DOHH2 (cell line): ENCODE measurements around the gene DISC1.
"Not testable (repeated sequence)": the region's sequence is repeated elsewhere in the genome, so short reads cannot be mapped to it uniquely, and the experiment has no call there.

ENCODE experiments used
- H3F3A ChIP-seq: fragments of 200-600 bp; sonication (generic), shearing (Covaris generic); 2 replicates; pipeline ENCODE4 v1.6.0; 2016; ENCODE audit warnings: antibody characterized with exemption, mild to moderate bottlenecking; ENCODE audit not compliant: control insufficient read depth, insufficient read depth
- H3K27ac ChIP-seq: fragments of 200-600 bp; sonication (generic); 2 replicates; pipeline ENCODE4 v1.5.1; 2014; ENCODE audit warnings: low read depth, mild to moderate bottlenecking, low read length, moderate library complexity
- H3K27me3 ChIP-seq: fragments of 200-600 bp; sonication (generic); 2 replicates; pipeline ENCODE4 v1.6.1; 2014; ENCODE audit warnings: mild to moderate bottlenecking, low read length, mixed read lengths; ENCODE audit not compliant: control insufficient read depth
- H3K36me3 ChIP-seq: fragments of 200-600 bp; sonication (generic); 2 replicates; pipeline ENCODE4 v1.6.1; 2014; ENCODE audit warnings: mild to moderate bottlenecking, low read length, moderate library complexity, mixed read lengths; ENCODE audit not compliant: control insufficient read depth
- H3K4me1 ChIP-seq: fragments of 200-600 bp; sonication (generic); 2 replicates; pipeline ENCODE4 v1.6.1; 2014; ENCODE audit warnings: mild to moderate bottlenecking, low read length, mixed read lengths; ENCODE audit not compliant: control insufficient read depth
- H3K4me2 ChIP-seq: fragments of 200-600 bp; sonication (generic); 2 replicates; pipeline ENCODE4 v1.6.0; 2014; ENCODE audit warnings: mild to moderate bottlenecking, low read length, moderate library complexity
- H3K4me3 ChIP-seq: fragments of 200-600 bp; sonication (generic); 2 replicates; pipeline ENCODE4 v1.5.1; 2014; ENCODE audit warnings: mild to moderate bottlenecking, low read length, mixed read lengths
- H3K79me2 ChIP-seq: fragments of 200-600 bp; sonication (generic); 2 replicates; pipeline ENCODE4 v1.6.1; 2014; ENCODE audit warnings: mild to moderate bottlenecking, low read length, mixed read lengths; ENCODE audit not compliant: control insufficient read depth
- H3K9me2 ChIP-seq: fragments of 200-600 bp; sonication (generic); replicated peaks from 2 replicates; pipeline ENCODE4 v1.6.1; 2014; ENCODE audit warnings: mild to moderate bottlenecking, low read length, mixed read lengths; ENCODE audit not compliant: control insufficient read depth
- H3K9me3 ChIP-seq: fragments of 200-600 bp; sonication (generic); 2 replicates; pipeline ENCODE4 v1.6.1; 2014; ENCODE audit warnings: antibody characterized with exemption, low read length, mixed read lengths; ENCODE audit not compliant: control insufficient read depth, insufficient read depth
- H4K20me1 ChIP-seq: fragments of 200-600 bp; sonication (generic); 2 replicates; pipeline ENCODE4 v1.6.0; 2014; ENCODE audit warnings: low read depth, mild to moderate bottlenecking, antibody characterized with exemption, low read length, moderate library complexity; ENCODE audit not compliant: control insufficient read depth, insufficient read depth
- EZH2phosphoT487 ChIP-seq: fragments of 200-600 bp; sonication (generic); IDR thresholded peaks from 2 replicates; pipeline ENCODE4 v1.6.1; 2017; ENCODE audit warnings: borderline replicate concordance, mild to moderate bottlenecking, antibody characterized with exemption, low read length, moderate library complexity, mixed read lengths
- TF ChIP-seq, protein P1 (sequence below): fragments of 200-600 bp; sonication (generic); IDR thresholded peaks from one replicate; pipeline ENCODE4 v1.5.1; 2014; ENCODE audit warnings: antibody characterized with exemption, mild to moderate bottlenecking, low read depth, low read length; ENCODE audit not compliant: poor library complexity, severe bottlenecking

The DISC1 gene

DNA sequence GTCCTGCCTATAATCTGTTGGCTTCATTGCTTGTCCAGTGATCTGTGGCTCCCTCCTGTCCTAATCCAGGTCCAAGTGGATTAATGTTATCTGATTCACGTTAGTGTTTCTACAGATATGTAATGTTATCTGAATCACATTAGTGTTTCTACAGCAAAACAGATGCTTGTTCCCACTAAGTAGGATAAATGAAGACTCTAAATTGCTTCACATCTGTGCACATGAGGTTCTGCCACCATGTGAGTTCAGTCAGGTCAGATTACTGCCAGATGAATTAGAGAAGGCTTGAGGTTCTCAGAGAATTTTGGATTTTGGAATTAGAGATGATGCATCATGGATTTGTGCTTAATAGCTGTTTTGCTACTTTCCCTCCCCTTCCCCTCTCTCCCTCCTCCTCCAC, 13.2 kb downstream of the DISC1 start:
- Histone ChIP-seq H4K20me1 (no peaks in the 10 kb centered on the region), H3K9me3 (no peaks in the 10 kb centered on the region), H3K4me3 (no peak overlapping the region), H3K79me2 (no peaks in the 10 kb centered on the region), H3K9me2 (no peaks in the 10 kb centered on the region), H3K27me3 (peaks cover 4% of the 10 kb centered on the region; the same call in 1 of the 2 replicates), H3K27ac (no peak overlapping the region), H3K36me3 (no peaks in the 10 kb centered on the region), H3K4me1 (no peaks in the 10 kb centered on the region), H3F3A (no peaks in the 10 kb centered on the region), H3K4me2 (no peak overlapping the region)
- TF ChIP-seq EZH2phosphoT487, result no peak
- TF ChIP-seq, protein P1, sequence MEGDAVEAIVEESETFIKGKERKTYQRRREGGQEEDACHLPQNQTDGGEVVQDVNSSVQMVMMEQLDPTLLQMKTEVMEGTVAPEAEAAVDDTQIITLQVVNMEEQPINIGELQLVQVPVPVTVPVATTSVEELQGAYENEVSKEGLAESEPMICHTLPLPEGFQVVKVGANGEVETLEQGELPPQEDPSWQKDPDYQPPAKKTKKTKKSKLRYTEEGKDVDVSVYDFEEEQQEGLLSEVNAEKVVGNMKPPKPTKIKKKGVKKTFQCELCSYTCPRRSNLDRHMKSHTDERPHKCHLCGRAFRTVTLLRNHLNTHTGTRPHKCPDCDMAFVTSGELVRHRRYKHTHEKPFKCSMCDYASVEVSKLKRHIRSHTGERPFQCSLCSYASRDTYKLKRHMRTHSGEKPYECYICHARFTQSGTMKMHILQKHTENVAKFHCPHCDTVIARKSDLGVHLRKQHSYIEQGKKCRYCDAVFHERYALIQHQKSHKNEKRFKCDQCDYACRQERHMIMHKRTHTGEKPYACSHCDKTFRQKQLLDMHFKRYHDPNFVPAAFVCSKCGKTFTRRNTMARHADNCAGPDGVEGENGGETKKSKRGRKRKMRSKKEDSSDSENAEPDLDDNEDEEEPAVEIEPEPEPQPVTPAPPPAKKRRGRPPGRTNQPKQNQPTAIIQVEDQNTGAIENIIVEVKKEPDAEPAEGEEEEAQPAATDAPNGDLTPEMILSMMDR, result no peak

GRCh38 chr1:231641444-231641843, 14.9 kb downstream of the DISC1 start:
- H3K9me3 ChIP-seq, H3K27me3 ChIP-seq, H3K36me3 ChIP-seq, H4K20me1 ChIP-seq, H3K27ac ChIP-seq, H3K79me2 ChIP-seq, H3K9me2 ChIP-seq, H3F3A ChIP-seq, H3K4me1 ChIP-seq, H3K4me3 ChIP-seq, H3K4me2 ChIP-seq: not testable (repeated sequence)

DNA sequence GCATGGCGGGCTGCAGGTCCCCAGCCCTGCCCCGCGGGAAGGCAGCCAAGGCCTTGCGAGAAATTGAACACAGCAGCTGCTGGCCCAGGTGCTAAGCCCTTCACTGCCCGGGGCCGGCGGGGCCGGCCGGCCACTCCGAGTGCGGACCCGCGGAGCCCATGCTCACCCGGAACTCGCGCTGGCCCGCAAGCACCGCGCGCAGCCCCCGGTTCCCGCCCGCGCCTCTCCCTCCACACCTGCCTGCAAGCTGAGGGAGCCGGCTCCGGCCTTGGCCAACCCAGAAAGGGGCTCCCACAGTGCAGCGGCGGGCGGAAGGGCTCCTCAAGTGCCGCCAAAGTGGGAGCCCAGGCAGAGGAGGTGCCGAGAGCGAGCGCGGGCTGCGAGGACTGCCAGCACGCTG, 15.5 kb downstream of the DISC1 start:
- H3K9me2 ChIP-seq, H3F3A ChIP-seq, H3K27me3 ChIP-seq, H3K4me3 ChIP-seq, H3K36me3 ChIP-seq, H3K4me2 ChIP-seq, H4K20me1 ChIP-seq, H3K9me3 ChIP-seq, H3K79me2 ChIP-seq, H3K27ac ChIP-seq, H3K4me1 ChIP-seq: not testable (repeated sequence)

GRCh38 chr1:231642618-231643017, 16.0 kb downstream of the DISC1 start:
- Histone ChIP-seq H3F3A (no peaks in the 10 kb centered on the region), H3K4me2 (no peak overlapping the region), H3K27ac (no peak overlapping the region), H3K4me3 (no peak overlapping the region), H3K79me2 (no peaks in the 10 kb centered on the region), H3K36me3 (no peaks in the 10 kb centered on the region), H3K4me1 (no peaks in the 10 kb centered on the region), H4K20me1 (no peaks in the 10 kb centered on the region), H3K9me2 (no peaks in the 10 kb centered on the region), H3K9me3 (no peaks in the 10 kb centered on the region), H3K27me3 (peaks cover 4% of the 10 kb centered on the region; the same call in 1 of the 2 replicates)
- TF ChIP-seq EZH2phosphoT487, result no peak
- TF ChIP-seq, protein P1, result no peak
